Keratinocyte (primary cell): ENCODE results near the gene TNC. TPM values are rescaled to one million over a fixed set of nuclear protein-coding genes. Genes with fewer than 3 reads are reported as not detected.

ENCODE experiments used
- DNase-seq: peaks from one replicate; pipeline ENCODE4 v3.0.0-alpha.2; 2011; ENCODE audit warnings: low read depth, missing footprints, low spot score
- FAIRE-seq: peaks from 2 replicates; lab custom pipeline; 2011; peaks lifted over from hg19 to GRCh38; lab: Jason Lieb, UNC
- H2AFZ ChIP-seq: 2 replicates; pipeline ENCODE4 v1.6.0; 2012; ENCODE audit warnings: low read length, control low read depth, inconsistent platforms; ENCODE audit not compliant: control insufficient read depth
- H3K27ac ChIP-seq: 2 replicates; pipeline ENCODE4 v1.5.1; 2011; ENCODE audit warnings: low read length; ENCODE audit not compliant: control insufficient read depth, insufficient read depth
- H3K27me3 ChIP-seq: 3 replicates; pipeline ENCODE4 v1.6.0; 2011; ENCODE audit warnings: low read length; ENCODE audit not compliant: control insufficient read depth, insufficient read depth; ENCODE audit errors: extremely low read depth
- H3K36me3 ChIP-seq, 2 experiments: 2 replicates in 1 of 2; 3 replicates in 1 of 2; pipeline ENCODE4 v1.5.1; 2011; ENCODE audit warnings: low read length in 2 of 2, mild to moderate bottlenecking in 1 of 2; ENCODE audit not compliant: control insufficient read depth in 2 of 2, insufficient read depth in 2 of 2; ENCODE audit errors: extremely low read depth in 1 of 2
- H3K4me1 ChIP-seq: 3 replicates; pipeline ENCODE4 v1.5.1; 2011; ENCODE audit warnings: low read length; ENCODE audit not compliant: control insufficient read depth, insufficient read depth; ENCODE audit errors: extremely low read depth
- H3K4me2 ChIP-seq: 3 replicates; pipeline ENCODE4 v1.6.0; 2011; ENCODE audit warnings: low read depth, low read length; ENCODE audit not compliant: control insufficient read depth, insufficient read depth; ENCODE audit errors: extremely low read depth
- H3K4me3 ChIP-seq, 3 experiments: fragments of 200-600 bp in 1 of 3; sonication (generic) in 1 of 3; 2 replicates in 2 of 3; 3 replicates in 1 of 3; pipeline ENCODE4 v1.5.1; 2011 to 2016; ENCODE audit warnings: low read length in 3 of 3, mild to moderate bottlenecking in 3 of 3, control low read depth in 2 of 3, inconsistent platforms in 1 of 3, low read depth in 1 of 3, mixed read lengths in 1 of 3, mixed run types in 1 of 3, moderate library complexity in 1 of 3; ENCODE audit not compliant: control insufficient read depth in 2 of 3, insufficient read depth in 2 of 3; ENCODE audit errors: extremely low read depth in 1 of 3
- H3K79me2 ChIP-seq: 2 replicates; pipeline ENCODE4 v1.6.0; 2012; ENCODE audit warnings: low read length; ENCODE audit not compliant: control insufficient read depth, insufficient read depth
- H3K9ac ChIP-seq: 3 replicates; pipeline ENCODE4 v1.6.0; 2011; ENCODE audit warnings: low read length; ENCODE audit not compliant: control insufficient read depth, insufficient read depth; ENCODE audit errors: extremely low read depth
- H3K9me1 ChIP-seq: 3 replicates; pipeline ENCODE4 v1.6.0; 2011; ENCODE audit warnings: low read length; ENCODE audit not compliant: control insufficient read depth, insufficient read depth; ENCODE audit errors: extremely low read depth
- H3K9me3 ChIP-seq: 2 replicates; pipeline ENCODE4 v1.5.1; 2012; ENCODE audit warnings: low read depth, low read length; ENCODE audit not compliant: control insufficient read depth
- H4K20me1 ChIP-seq: 3 replicates; pipeline ENCODE4 v1.6.0; 2011; ENCODE audit warnings: low read length; ENCODE audit not compliant: control insufficient read depth, insufficient read depth; ENCODE audit errors: extremely low read depth
- EZH2 ChIP-seq: IDR thresholded peaks from one replicate; pipeline ENCODE4 v1.6.1; 2012; ENCODE audit warnings: inconsistent platforms, mild to moderate bottlenecking, low read length, moderate library complexity
- dilution Hi-C: fragments of 300-500 bp; cut with MboI; formaldehyde crosslinking; loops from one replicate; pipeline ENCODE4 v1.7.0; 2020; ENCODE audit warnings: low sequenced_read_pairs; ENCODE audit not compliant: extremely low pct_ligation_motif_present
- polyA plus RNA-seq, 5 experiments: library from polyadenylated mRNA; depleted of rRNA in 3 of 5; stranded (reverse) in 3 of 5; stranded (forward) in 1 of 5; unstranded in 1 of 5; fragments of >200 nt; gene quantifications; 1 replicate in 1 of 5; 2 replicates in 3 of 5; 3 replicates in 1 of 5; pipeline versions ENCODE4 v1.2.1 to v1.2.3, GENCODE V29; 2011 to 2012; ENCODE audit warnings: missing spikeins in 2 of 5, low read depth in 1 of 5, low replicate concordance in 1 of 5
- TF ChIP-seq, protein P1 (sequence below), 3 experiments: IDR thresholded peaks in 1 of 3; conservative IDR thresholded peaks in 1 of 3; optimal IDR thresholded peaks in 1 of 3; 2 replicates in 2 of 3; 3 replicates in 1 of 3; pipeline versions ENCODE3 to v1.5.1; 2011; ENCODE audit warnings: low read length in 3 of 3, mild to moderate bottlenecking in 3 of 3, moderate library complexity in 2 of 3, control low read depth in 1 of 3, inconsistent platforms in 1 of 3; ENCODE audit not compliant: insufficient read depth in 2 of 3; ENCODE audit errors: extremely low read depth in 1 of 3

Gene TNC
- polyA plus RNA-seq, 1 donor (not counting 4 experiments of a cell fraction or from before 2014, with no cell fraction given), result 58.7 TPM

- H4K20me1 ChIP-seq, result no peaks in the 10 kb centered on the region
- TF ChIP-seq EZH2, result no peak
- TF ChIP-seq, protein P1, sequence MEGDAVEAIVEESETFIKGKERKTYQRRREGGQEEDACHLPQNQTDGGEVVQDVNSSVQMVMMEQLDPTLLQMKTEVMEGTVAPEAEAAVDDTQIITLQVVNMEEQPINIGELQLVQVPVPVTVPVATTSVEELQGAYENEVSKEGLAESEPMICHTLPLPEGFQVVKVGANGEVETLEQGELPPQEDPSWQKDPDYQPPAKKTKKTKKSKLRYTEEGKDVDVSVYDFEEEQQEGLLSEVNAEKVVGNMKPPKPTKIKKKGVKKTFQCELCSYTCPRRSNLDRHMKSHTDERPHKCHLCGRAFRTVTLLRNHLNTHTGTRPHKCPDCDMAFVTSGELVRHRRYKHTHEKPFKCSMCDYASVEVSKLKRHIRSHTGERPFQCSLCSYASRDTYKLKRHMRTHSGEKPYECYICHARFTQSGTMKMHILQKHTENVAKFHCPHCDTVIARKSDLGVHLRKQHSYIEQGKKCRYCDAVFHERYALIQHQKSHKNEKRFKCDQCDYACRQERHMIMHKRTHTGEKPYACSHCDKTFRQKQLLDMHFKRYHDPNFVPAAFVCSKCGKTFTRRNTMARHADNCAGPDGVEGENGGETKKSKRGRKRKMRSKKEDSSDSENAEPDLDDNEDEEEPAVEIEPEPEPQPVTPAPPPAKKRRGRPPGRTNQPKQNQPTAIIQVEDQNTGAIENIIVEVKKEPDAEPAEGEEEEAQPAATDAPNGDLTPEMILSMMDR (optimal IDR thresholded peaks at IDR 0.05 in 1 of 3, IDR thresholded peaks at IDR 0.05 in 1 of 3, conservative IDR thresholded peaks at IDR 0.05 in 1 of 3; ENCODE audit: extremely low read depth in 1 of 3, insufficient read depth in 2 of 3, low read length in 3 of 3), result no peak
- DNase-seq (no peak), FAIRE-seq (no peak)
- no peaks in the 10 kb centered on the region for H3K9me1 ChIP-seq
- dilution Hi-C loops, result no loop called here
- H2AFZ ChIP-seq, result no peak overlapping the region
- no peak overlapping the region for H3K9ac ChIP-seq
- no peaks in the 10 kb centered on the region for H3K27me3 ChIP-seq
- H3K36me3 ChIP-seq, result no peaks in the 10 kb centered on the region
- H3K79me2 ChIP-seq, result no peaks in the 10 kb centered on the region
- no peak overlapping the region for H3K4me2 ChIP-seq
- no peaks in the 10 kb centered on the region for H3K4me1 ChIP-seq
- no peak overlapping the region for H3K4me3 ChIP-seq
- no peak overlapping the region for H3K27ac ChIP-seq
- H3K9me3 ChIP-seq, result no peaks in the 10 kb centered on the region
Measured at GRCh38 chr9:115050002-115050490, 67.9 kb downstream of the TNC start.

DNA sequence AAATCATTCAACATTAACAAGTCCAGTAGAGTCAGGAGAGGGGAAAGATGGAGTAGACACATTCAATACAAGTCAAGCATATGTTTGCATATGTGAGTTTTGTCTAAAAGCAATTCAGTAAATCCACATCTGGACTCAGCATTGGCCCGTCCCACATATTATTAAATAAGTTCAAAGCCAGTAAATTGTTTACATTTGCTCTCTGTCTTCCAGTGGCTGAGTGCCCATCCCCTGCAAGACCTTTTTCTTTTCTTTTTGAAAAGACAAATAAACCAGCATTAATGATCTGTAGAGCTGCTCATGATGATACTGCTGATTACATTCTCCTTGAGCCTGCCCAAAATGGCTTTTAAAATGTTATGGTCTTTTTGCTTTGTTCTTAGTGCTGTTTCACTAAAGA lies 71.1 kb downstream of the TNC start:
- Histone ChIP-seq H3K9me1 (no peaks in the 10 kb centered on the region), H3K27me3 (no peaks in the 10 kb centered on the region), H3K79me2 (no peaks in the 10 kb centered on the region), H3K4me1 (no peaks in the 10 kb centered on the region), H3K4me3 (no peak overlapping the region), H3K27ac (no peak overlapping the region), H3K36me3 (peaks cover 0 to 3% of the 10 kb centered on the region in 2 experiments), H3K9me3 (no peaks in the 10 kb centered on the region), H3K9ac (no peak overlapping the region), H2AFZ (no peak overlapping the region), H4K20me1 (no peaks in the 10 kb centered on the region), H3K4me2 (no peak overlapping the region)
- dilution Hi-C loops, result no loop called here
- DNase-seq (no peak), FAIRE-seq (no peak)
- no peak for TF ChIP-seq EZH2
- TF ChIP-seq, protein P1 (optimal IDR thresholded peaks at IDR 0.05 in 1 of 3, IDR thresholded peaks at IDR 0.05 in 1 of 3, conservative IDR thresholded peaks at IDR 0.05 in 1 of 3; ENCODE audit: extremely low read depth in 1 of 3, insufficient read depth in 2 of 3, low read length in 3 of 3), result no peak
